Heart left ventricle (tissue), 16 donors: ENCODE data around the gene ENTHD1. TPM values are rescaled to one million over a fixed set of nuclear protein-coding genes. Genes with fewer than 3 reads are reported as not detected.
A peak's percentile ranks its signal among the peaks of the same experiment; 100 is the strongest.
"Not testable (repeated sequence)": the region's sequence is repeated elsewhere in the genome, so short reads cannot be mapped to it uniquely, and the experiment has no call there.

Source experiments
- ATAC-seq, 4 donors: fragments of 200-7000 bp; cut with Tn5 transposase; one replicate each; pipeline ENCODE4 v1.9.1; 2020 to 2022; ENCODE audit warnings: moderate library complexity in 4 of 4, mild to moderate bottlenecking in 3 of 4, moderate number of reproducible peaks in 1 of 4
- DNase-seq, 5 donors: peaks; one replicate each; pipeline ENCODE4 v3.0.0-alpha.2; 2020
- H3K27ac ChIP-seq, 12 donors: fragments of 200-600 bp; sonication (generic) in 4 of 12; one replicate each; pipeline versions ENCODE4 v1.5.0 to v1.8.0; 2016 to 2022; ENCODE audit warnings: mild to moderate bottlenecking in 2 of 12
- H3K27me3 ChIP-seq, 9 donors: fragments of 200-600 bp; sonication (generic) in 2 of 9; one replicate each; pipeline versions ENCODE4 v1.5.1 to v1.8.0; 2016 to 2022; ENCODE audit warnings: mild to moderate bottlenecking in 3 of 9
- H3K36me3 ChIP-seq, 9 donors: fragments of 200-600 bp; sonication (generic) in 2 of 9; one replicate each; pipeline versions ENCODE4 v1.5.0 to v1.8.0; 2018 to 2022; ENCODE audit warnings: mild to moderate bottlenecking in 2 of 9
- H3K4me1 ChIP-seq, 12 donors: fragments of 200-600 bp; sonication (generic) in 4 of 12; one replicate each; pipeline versions ENCODE4 v1.5.0 to v1.8.0; 2016 to 2022; ENCODE audit warnings: mild to moderate bottlenecking in 3 of 12
- H3K4me3 ChIP-seq, 12 donors: fragments of 200-600 bp; sonication (generic) in 4 of 12; one replicate each; pipeline versions ENCODE4 v1.5.0 to v1.8.0; 2017 to 2022; ENCODE audit warnings: mild to moderate bottlenecking in 9 of 12, moderate library complexity in 4 of 12
- H3K9me3 ChIP-seq, 12 donors: fragments of 200-600 bp; sonication (generic) in 4 of 12; one replicate each; pipeline versions ENCODE4 v1.5.0 to v1.8.0; 2016 to 2022; ENCODE audit warnings: mild to moderate bottlenecking in 1 of 12
- CTCF ChIP-seq, 12 donors: fragments of 200-600 bp; sonication (generic) in 4 of 12; IDR thresholded peaks; one replicate each; pipeline versions ENCODE4 v1.5.0 to v1.8.0; 2018 to 2022; ENCODE audit warnings: antibody characterized with exemption in 12 of 12, mild to moderate bottlenecking in 5 of 12
- POLR2A ChIP-seq, 2 donors: fragments of 450-650 bp; IDR thresholded peaks; one replicate each; pipeline ENCODE4 v1.6.1; 2017; ENCODE audit warnings: antibody characterized with exemption in 2 of 2, mild to moderate bottlenecking in 2 of 2, moderate library complexity in 2 of 2
- WGBS, 4 donors: extraction: QIAGEN DNeasy Blood & Tissue Kit in 2 of 4; methylation state at CpG; one replicate each; pipeline versions ENCODE4 v1.1.5 to v1.1.7; 2013 to 2018; 5-methylcytosine and 5-hydroxymethylcytosine counted together
- intact Hi-C, 10 donors: fragments of 100-400 bp; cut with DNase I; formaldehyde crosslinking; loops; one replicate each; pipeline versions ENCODE4 v1.11.1 to v1.14.2; 2022
- polyA plus RNA-seq, 2 donors: library from polyadenylated mRNA; stranded (reverse); fragments of 200-250 nt; gene quantifications; one replicate each; pipeline ENCODE4 v1.2.3, GENCODE V29; 2013
- total RNA-seq, 9 donors: library from RNA; depleted of rRNA in 2 of 9; stranded (reverse); fragments of >200 nt in 2 of 9; fragmentation: NEBNext Ultra II Directional in 3 of 9; extraction: Animal tissue kit (Norgen Biotek cat#: 25700) in 3 of 9; gene quantifications; one replicate each; pipeline versions ENCODE4 v1.1.0 to v1.2.4, GENCODE V29; 2016 to 2023
- donor health status: ischemic (EF 13 %, LVEDD 7.1; RV severe dilation, severe dysfunction).
- donor health status: healthy with polysubstance abuse.
- donor health status: DM: no; HTN: yes; CAD: no.
- donor health status: DM: no; HTN: no; CAD: no.
- donor health status: ischemic (EF 25% LVEDD 6.9; RV normal size, moderate dysfunction).
- donor health status: ischemic (EF 25% LVEDD 5.7; RV mildly dilated, moderate dysfunction).
- donor health status: healthy.
- donor health status: DM: yes; HTN: yes; CAD: no.
- donor health status: ischemic (EF 35%, LVEDD 5.7; RV mildly dilated, moderate dysfunction).
- donor health status: nonischemic (EF 11% LVEDD 7.7; RV severe dilation, severe dysfunction).
- donor health status: DM: yes; HTN: yes; CAD: no.
- donor health status: PGD.
- donor health status: ischemic (EF 29% LVEDD 5.4; RV normal size, mild dysfunction).
- donor health status: nonischemic (EF 23%, LVEDD 6.1; RV moderate dilation, normal function).

ENTHD1 gene
- total and polyA plus RNA-seq, 11 donors: not detected

DNA sequence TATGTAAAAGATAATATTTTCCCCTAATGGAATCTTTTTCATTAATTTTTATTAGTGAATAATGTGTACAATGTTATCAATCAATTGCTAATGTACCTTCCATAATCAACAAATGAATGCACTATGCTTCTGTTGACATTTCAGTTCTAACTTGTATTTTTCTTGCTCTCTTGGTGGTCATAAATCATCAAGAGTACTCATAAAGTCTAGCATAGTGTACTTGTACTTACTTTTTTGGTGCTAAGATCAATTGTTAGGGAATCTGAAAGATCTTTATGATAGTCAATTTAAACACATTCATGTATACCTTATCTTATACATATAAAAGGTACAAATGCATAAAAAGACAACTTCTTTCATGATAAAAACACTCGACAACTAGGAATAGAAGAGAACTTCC, 10.5 kb downstream of the ENTHD1 start:
- TF ChIP-seq POLR2A (IDR thresholded peaks at IDR 0.05): no peak
- TF ChIP-seq CTCF (IDR thresholded peaks at IDR 0.05): no peak
- WGBS, 4 donors: 25 to 47% (median 33%) methylated on average over 1 of the region's 1 CpG
- Histone ChIP-seq H3K4me1 (no peaks in the 10 kb centered on the region), H3K27ac (no peak overlapping the region), H3K4me3 (no peak overlapping the region), H3K9me3 (peaks cover 0 to 4% (median 0%) of the 10 kb centered on the region in 12 donors), H3K36me3 (no peaks in the 10 kb centered on the region), H3K27me3 (peaks cover 0 to 16% (median 3%) of the 10 kb centered on the region in 9 donors)
- no peak for ATAC-seq
- DNase-seq: no peak
- intact Hi-C loops: no loop called here

DNA sequence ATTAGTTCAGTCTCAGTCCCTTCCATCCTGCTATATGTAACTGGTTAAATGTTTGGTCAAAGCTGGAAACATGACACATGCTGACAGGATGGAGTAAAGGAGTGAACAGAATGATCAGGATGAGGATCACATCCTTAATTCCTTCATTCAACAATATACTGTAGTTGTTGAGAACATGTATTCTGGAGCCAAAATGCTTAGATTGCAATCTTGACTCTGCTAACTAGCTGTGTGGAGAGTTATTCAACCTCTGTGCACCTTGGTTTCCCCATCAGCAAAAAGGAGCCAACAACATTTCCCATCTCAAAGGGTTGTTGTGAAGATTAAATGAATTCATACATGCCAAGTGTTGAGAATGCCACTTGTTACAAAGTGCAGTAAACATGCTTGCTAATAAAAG, 12.8 kb downstream of the ENTHD1 start:
- peaks cover 0 to 4% (median 0%) of the 10 kb centered on the region in 12 donors for H3K9me3 ChIP-seq
- intact Hi-C loops: no loop called here
- no peak overlapping the region for H3K4me3 ChIP-seq
- DNase-seq (no peak), ATAC-seq (no peak)
- H3K27ac ChIP-seq: no peak overlapping the region
- TF ChIP-seq POLR2A (IDR thresholded peaks at IDR 0.05) (no peak), CTCF (IDR thresholded peaks at IDR 0.05) (no peak)
- no peaks in the 10 kb centered on the region for H3K36me3 ChIP-seq
- peaks cover 0 to 18% (median 4%) of the 10 kb centered on the region in 9 donors for H3K27me3 ChIP-seq
- no peaks in the 10 kb centered on the region for H3K4me1 ChIP-seq

GRCh38 chr22:39877079-39877845, 16.3 kb downstream of the ENTHD1 start:
- no peak for TF ChIP-seq CTCF (IDR thresholded peaks at IDR 0.05)
- no peak for TF ChIP-seq POLR2A (IDR thresholded peaks at IDR 0.05)
- no peaks in the 10 kb centered on the region for H3K36me3 ChIP-seq
- no peaks in the 10 kb centered on the region for H3K9me3 ChIP-seq
- no peak overlapping the region for H3K27ac ChIP-seq
- DNase-seq: no peak
- WGBS, 4 donors: 53 to 58% (median 56%) methylated on average over 6 of the region's 6 CpGs
- ATAC-seq: no peak
- peaks cover 0 to 15% (median 0%) of the 10 kb centered on the region in 9 donors for H3K27me3 ChIP-seq
- intact Hi-C loops: no loop called here
- H3K4me3 ChIP-seq: no peak overlapping the region
- no peaks in the 10 kb centered on the region for H3K4me1 ChIP-seq

DNA sequence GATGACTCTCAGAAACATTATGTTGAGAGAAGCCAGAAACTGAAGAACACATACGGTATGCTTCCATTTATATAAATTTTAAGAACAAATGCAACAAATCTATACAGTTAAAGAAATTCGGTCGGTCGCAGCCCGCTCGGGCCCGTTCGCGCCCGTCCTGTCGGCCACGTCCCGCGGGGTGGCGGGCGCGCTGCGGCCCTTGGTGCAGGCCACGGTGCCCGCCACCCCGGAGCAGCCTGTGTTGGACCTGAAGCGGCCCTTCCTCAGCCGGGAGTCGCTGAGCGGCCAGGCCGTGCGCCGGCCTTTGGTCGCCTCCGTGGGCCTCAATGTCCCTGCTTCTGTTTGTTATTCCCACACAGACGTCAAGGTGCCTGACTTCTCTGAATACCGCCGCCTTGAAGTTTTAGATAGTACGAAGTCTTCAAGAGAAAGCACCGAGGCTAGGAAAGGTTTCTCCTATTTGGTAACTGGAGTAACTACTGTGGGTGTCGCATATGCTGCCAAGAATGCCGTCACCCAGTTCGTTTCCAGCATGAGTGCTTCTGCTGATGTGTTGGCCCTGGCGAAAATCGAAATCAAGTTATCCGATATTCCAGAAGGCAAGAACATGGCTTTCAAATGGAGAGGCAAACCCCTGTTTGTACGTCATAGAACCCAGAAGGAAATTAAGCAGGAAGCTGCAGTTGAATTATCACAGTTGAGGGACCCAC, 18.2 kb downstream of the ENTHD1 start:
- intact Hi-C loops: not testable (repeated sequence)
- WGBS, 4 donors: 83 to 90% (median 90%) methylated on average over 29 to 42 of the region's 42 CpGs

More for the DNA sequence above, 18.2 kb downstream of the ENTHD1 start:
- H3K27me3 ChIP-seq: peaks cover 0 to 13% (median 0%) of the 10 kb centered on the region in 9 donors
- H3K36me3 ChIP-seq, H3K27ac ChIP-seq, H3K4me1 ChIP-seq, H3K4me3 ChIP-seq, H3K9me3 ChIP-seq, DNase-seq: not testable (repeated sequence)
- ATAC-seq: peak in 1 of 4 donors; percentile 43
